Omental fat pad (tissue), 4 donors: ENCODE results near the gene PAK1IP1. TPM values are rescaled to one million over a fixed set of nuclear protein-coding genes. Genes with fewer than 3 reads are reported as not detected.
"Not testable (repeated sequence)": the region's sequence is repeated elsewhere in the genome, so short reads cannot be mapped to it uniquely, and the experiment has no call there.

Experiments used
- ATAC-seq: fragments of 150-250 bp; one replicate; pipeline ENCODE4 v1.9.1; 2016; ENCODE audit warnings: mild to moderate bottlenecking, moderate library complexity; ENCODE audit not compliant: low FRiP score
- DNase-seq: peaks from one replicate; pipeline ENCODE4 v3.0.0-alpha.2; 2019; ENCODE audit warnings: low spot score
- total RNA-seq, 4 donors: library from RNA; depleted of rRNA; stranded (reverse); fragments of >200 nt; gene quantifications; one replicate each; pipeline ENCODE4 v1.1.0, GENCODE V29; 2016
- TF ChIP-seq, protein P1 (sequence below), 3 donors: fragments of 450-650 bp; IDR thresholded peaks; one replicate each; pipeline ENCODE4 v1.5.1; 2016 to 2017; ENCODE audit warnings: antibody characterized with exemption in 3 of 3, mild to moderate bottlenecking in 3 of 3, moderate library complexity in 2 of 3

PAK1IP1 gene, protein sequence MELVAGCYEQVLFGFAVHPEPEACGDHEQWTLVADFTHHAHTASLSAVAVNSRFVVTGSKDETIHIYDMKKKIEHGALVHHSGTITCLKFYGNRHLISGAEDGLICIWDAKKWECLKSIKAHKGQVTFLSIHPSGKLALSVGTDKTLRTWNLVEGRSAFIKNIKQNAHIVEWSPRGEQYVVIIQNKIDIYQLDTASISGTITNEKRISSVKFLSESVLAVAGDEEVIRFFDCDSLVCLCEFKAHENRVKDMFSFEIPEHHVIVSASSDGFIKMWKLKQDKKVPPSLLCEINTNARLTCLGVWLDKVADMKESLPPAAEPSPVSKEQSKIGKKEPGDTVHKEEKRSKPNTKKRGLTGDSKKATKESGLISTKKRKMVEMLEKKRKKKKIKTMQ
- total RNA-seq: 10 to 100 TPM; 10.7 to 36.5 (median 15.1) TPM

DNA sequence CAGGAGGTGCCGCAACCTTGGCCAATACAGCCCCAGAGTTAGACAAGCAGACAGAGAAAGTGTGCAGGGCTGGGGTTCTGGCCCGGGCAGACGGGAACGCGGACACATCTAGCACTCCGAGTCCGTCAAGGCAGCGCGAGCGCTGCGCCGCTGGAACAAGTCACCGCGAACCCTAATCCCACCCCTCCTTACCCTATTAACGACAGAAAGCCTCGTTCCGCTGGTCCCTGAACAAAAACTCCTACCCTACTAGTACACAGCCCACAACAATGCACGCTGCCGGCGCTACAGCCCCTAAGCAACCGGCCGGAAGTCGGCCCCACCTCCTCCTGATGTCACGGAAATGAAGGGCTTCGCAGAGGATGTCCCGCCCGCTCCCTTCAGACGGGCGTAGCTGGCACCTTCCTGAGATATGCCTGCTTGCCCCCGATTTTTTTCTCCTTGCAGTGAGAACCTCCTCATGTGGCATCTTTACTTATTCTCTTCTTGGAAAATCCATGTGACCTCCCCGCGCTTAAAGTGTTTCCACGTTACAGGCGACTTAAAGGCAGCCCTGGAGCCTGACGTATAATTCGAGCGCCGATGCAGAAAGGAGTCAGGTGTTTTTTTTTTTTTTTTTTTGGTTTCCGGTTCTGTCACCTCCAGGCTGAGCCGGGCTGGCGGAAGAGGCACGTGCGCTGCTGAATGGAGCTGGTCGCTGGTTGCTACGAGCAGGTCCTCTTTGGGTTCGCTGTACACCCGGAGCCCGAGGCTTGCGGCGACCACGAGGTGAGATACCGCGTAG is at the start of gene PAK1IP1, which contains the start of gene C6orf52:
TSS of gene PAK1IP1 (plus strand) at position 671 of the 784 bp plus-strand sequence. CDS start at position 685, 14 bp downstream.
TSS of gene C6orf52 (minus strand) at position 315 of the 784 bp plus-strand sequence. CDS start 7,066 bp downstream, outside the sequence.
- TF ChIP-seq, protein P1, sequence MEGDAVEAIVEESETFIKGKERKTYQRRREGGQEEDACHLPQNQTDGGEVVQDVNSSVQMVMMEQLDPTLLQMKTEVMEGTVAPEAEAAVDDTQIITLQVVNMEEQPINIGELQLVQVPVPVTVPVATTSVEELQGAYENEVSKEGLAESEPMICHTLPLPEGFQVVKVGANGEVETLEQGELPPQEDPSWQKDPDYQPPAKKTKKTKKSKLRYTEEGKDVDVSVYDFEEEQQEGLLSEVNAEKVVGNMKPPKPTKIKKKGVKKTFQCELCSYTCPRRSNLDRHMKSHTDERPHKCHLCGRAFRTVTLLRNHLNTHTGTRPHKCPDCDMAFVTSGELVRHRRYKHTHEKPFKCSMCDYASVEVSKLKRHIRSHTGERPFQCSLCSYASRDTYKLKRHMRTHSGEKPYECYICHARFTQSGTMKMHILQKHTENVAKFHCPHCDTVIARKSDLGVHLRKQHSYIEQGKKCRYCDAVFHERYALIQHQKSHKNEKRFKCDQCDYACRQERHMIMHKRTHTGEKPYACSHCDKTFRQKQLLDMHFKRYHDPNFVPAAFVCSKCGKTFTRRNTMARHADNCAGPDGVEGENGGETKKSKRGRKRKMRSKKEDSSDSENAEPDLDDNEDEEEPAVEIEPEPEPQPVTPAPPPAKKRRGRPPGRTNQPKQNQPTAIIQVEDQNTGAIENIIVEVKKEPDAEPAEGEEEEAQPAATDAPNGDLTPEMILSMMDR (IDR thresholded peaks at IDR 0.05): no peak
- ATAC-seq: peak; percentile 97
- DNase-seq: peak; percentile 85

DNA sequence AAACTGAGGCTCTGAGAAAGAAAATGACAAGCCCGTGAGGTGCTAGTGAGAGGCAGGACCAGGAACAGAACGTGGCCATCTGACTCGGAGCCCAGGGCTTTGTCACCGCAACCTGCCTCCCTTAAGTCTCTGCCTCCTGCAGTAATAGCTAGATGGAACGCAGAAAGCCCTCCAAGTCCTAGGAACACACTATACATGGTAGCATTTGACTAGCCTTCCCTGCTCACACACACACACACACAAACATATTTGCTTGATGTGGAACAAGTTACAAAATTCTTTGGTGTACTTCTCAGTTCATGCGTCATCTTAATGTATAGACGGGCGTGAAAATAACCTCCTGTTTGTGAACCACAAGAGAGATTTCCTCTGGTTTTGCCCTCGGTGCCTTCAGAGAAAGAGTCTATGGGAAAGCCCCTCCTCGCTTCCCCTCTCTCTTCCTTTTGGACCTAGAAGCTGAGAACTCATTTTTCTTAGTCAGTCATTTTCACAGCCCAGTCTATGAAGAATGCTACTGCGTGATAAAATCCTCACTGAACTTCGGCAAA is 39.2 kb upstream of the PAK1IP1 start:
- no peak for ATAC-seq
- DNase-seq: no peak

DNA sequence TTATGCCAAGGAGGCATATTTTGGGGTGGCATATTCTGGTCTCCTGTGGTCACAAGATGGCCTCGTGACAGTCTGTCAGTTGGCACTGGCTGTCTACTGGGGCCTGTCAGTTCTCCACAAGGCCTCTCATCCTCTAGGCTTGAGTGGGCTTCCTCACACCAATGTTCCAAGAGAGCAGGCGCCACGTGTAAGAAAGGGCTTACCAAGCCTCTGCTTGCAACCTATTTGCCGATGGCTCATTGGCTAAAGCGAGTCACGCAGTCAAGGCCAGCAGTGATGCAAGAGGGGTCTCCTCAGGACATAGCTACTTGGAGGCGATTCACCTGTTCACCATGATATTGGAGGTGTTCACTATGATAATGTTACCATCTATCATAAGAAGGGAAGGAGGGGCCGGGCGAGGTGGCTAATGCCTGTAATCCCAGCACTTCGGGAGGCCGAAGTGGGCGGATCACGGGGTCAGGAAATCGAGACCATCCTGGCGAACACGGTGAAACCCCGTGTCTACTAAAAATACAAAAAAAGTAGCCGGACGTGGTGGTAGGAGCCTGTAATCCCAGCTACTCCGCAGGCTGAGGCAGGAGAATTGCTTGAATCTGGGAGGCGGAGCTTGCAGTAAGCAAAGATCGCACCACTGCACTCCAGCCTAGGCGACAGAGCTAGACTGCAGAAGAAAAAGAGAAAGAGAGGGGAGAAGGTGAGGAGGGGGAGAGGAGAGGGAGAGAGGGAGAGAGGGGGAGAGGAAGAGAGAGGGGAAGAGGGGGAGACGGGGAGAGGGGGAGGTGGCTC is 35.7 kb upstream of the PAK1IP1 start:
- no peak for ATAC-seq
- no peak for DNase-seq
- TF ChIP-seq, protein P1 (IDR thresholded peaks at IDR 0.05): no peak

More for the DNA sequence above, 39.2 kb upstream of the PAK1IP1 start:
- TF ChIP-seq, protein P1 (IDR thresholded peaks at IDR 0.05): no peak

DNA sequence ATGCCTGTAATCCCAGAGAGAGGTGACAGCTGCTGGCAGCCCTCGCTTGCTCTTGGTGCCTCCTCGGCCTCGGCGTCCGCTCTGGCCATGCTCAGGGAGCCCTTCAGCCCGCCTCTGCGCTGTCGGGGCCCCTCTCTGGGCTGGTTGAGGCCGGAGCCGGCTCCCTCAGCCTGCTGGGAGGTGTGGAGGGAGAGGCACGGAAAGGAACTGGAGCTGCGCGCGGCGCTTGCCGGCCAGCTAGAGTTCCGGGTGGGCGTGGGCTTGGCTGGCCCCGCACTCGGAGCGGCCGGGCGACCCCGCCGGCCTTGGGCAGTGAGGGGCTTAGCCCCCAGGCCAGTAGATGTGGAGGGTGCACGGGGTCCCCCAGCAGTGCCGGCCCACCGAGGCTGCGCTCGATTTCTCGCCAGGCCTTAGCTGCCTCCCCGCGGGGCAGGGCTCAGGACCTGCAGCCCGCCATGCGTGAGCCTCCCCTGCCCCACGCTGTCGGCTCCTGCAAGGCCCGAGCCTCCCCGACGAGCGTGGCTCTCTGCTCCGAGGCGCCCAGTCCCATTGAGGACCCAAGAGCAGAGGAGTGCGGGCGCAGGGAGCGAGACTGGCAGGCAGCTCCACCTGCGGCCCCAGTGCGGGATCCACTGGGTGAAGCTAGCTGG is 34.9 kb upstream of the PAK1IP1 start:
- no peak for DNase-seq
- TF ChIP-seq, protein P1 (IDR thresholded peaks at IDR 0.05): no peak
- ATAC-seq: no peak

DNA sequence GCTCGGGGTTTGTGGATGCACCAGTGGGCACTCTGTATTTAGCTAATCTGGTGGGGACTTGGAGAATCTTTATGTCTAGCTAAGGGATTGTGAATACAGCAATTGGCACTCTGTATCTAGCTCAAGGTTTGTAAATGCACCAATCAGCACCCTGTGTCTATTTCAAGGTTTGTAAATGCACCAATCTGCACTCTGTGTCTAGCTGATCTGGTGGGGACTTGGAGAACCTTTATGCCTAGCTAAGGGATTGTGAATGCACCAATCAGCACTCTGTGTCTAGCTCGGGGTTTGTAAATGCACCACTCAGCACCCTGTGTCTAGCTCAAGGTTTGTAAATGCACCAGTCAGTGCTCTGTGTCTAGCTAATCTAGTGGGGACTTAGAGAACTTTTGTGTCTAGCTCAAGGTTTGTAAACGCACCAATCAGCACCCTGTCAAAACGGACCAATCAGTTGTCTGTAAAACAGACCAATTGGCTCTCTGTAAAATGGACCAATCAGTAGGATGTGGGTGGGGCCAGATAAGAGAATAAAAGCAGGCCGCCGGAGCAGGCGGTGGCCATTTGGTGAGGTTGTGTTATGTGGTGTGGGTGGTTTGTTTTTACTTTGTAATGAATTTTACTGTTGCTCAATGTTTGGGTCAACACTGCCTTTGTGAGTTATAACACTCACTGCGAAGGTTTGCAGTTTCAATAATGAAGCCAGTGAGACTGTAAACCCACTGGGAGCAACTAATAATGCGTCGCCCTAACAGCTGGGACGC is 34.2 kb upstream of the PAK1IP1 start:
- not testable (repeated sequence) for DNase-seq, ATAC-seq

DNA sequence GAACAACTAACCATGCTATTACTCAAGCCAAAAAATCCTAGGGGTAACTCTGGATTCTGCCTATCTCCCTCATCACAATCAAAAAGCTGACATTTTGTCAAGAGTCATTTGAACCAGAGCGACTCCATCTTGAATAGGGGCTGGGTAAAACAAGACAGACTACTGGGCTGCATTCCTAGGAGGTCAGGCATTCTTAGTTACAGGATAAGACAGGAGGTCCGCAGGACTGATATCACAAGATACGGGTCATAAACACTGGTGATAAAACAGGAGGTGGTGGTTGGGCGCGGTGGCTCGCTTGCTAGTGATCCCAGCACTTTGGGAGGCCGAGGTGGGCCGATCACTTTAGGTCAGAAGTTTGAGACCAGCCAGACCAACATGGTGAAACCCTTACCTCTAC is 32.6 kb upstream of the PAK1IP1 start:
- TF ChIP-seq, protein P1 (IDR thresholded peaks at IDR 0.05): no peak
- DNase-seq: no peak
- no peak for ATAC-seq
